ENCODE results near the gene INS. TPM values are rescaled to one million over a fixed set of nuclear protein-coding genes. Genes with fewer than 3 reads are reported as not detected.

INS gene
- not detected for total RNA-seq

DNA sequence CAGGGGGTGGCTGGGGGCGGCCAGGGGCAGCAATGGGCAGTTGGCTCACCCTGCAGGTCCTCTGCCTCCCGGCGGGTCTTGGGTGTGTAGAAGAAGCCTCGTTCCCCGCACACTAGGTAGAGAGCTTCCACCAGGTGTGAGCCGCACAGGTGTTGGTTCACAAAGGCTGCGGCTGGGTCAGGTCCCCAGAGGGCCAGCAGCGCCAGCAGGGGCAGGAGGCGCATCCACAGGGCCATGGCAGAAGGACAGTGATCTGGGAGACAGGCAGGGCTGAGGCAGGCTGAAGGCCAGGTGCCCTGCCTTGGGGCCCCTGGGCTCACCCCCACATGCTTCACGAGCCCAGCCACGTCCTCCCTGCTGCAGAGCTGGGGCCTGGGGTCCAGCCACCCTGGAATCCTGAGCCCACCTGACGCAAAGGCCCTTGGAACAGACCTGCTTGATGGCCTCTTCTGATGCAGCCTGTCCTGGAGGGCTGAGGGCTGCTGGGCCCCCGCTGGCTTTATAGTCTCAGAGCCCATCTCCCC lies at the start of gene INS:
TSS of gene INS (minus strand) at position 474 of the 524 bp plus-strand sequence. CDS start at position 236, 238 bp downstream.
- WGBS, 2 donors (ENCODE audit: low coverage in 1 of 2): no CpG with 5 or more reads among the region's 13 CpGs
- H3K27ac ChIP-seq: no peak within 1 kb of the TSS
- H3K4me1 ChIP-seq: peaks cover 0 to under 1% (median 0%) of the 10 kb centered on the region in 3 donors
- peaks cover 84% of the 10 kb centered on the region for H3K27me3 ChIP-seq
- ATAC-seq: no peak
- no peak for TF ChIP-seq POLR2AphosphoS5 (IDR thresholded peaks at IDR 0.05)
- no peak for TF ChIP-seq EP300 (IDR thresholded peaks at IDR 0.05)
- TF ChIP-seq, protein P1, sequence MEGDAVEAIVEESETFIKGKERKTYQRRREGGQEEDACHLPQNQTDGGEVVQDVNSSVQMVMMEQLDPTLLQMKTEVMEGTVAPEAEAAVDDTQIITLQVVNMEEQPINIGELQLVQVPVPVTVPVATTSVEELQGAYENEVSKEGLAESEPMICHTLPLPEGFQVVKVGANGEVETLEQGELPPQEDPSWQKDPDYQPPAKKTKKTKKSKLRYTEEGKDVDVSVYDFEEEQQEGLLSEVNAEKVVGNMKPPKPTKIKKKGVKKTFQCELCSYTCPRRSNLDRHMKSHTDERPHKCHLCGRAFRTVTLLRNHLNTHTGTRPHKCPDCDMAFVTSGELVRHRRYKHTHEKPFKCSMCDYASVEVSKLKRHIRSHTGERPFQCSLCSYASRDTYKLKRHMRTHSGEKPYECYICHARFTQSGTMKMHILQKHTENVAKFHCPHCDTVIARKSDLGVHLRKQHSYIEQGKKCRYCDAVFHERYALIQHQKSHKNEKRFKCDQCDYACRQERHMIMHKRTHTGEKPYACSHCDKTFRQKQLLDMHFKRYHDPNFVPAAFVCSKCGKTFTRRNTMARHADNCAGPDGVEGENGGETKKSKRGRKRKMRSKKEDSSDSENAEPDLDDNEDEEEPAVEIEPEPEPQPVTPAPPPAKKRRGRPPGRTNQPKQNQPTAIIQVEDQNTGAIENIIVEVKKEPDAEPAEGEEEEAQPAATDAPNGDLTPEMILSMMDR (IDR thresholded peaks at IDR 0.05): no peak
- no peak for TF ChIP-seq POLR2A (IDR thresholded peaks at IDR 0.05)
- no peak within 1 kb of the TSS for H3K4me3 ChIP-seq
- no peaks in the 10 kb centered on the region for H3K36me3 ChIP-seq
- H3K9me3 ChIP-seq: no peaks in the 10 kb centered on the region

DNA sequence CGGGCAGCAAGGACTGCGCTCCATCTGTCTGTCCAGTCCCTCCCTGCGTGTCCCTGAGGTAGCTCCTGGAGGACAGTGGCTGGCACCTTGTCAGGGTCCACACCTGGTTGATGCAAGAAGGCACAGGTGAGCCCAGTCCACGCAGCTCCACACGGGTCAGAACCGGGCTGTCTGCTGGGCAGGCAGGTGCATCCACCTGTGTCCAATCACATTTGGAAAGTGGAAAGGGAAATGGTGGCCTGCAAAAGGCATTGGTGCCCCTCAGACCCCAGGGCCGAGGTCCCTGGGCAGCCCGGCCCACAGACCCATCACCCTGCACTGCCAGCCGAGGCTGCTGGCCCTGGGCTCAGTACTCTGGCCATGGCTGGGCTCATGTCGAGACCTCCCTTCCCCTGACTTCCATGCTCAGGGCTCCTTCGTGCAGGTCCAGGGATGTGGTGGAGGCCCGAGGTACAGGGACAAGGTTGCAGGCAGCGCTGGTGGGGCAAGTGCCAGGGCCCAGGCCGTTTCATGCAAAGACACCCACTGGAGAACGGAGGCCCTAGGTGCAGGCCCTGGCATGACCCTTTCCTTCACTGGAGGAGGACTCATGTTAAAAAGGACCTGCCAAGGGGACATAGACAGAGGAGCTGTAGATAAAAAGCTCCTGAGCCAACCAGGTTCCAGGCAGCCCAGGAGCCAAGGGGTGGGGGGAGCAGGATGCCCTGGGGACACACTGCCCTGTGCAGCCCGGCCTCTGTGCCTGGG lies 49.5 kb upstream of the INS start:
- Histone ChIP-seq H3K9me3 (peaks cover 0 to 6% (median 0%) of the 10 kb centered on the region in 3 donors), H3K27ac (no peak overlapping the region), H3K4me1 (no peaks in the 10 kb centered on the region), H3K36me3 (no peaks in the 10 kb centered on the region), H3K27me3 (peaks cover 55% of the 10 kb centered on the region), H3K4me3 (no peak overlapping the region)
- TF ChIP-seq POLR2A (IDR thresholded peaks at IDR 0.05) (no peak), EP300 (IDR thresholded peaks at IDR 0.05) (no peak), POLR2AphosphoS5 (IDR thresholded peaks at IDR 0.05) (no peak)
- TF ChIP-seq, protein P1 (IDR thresholded peaks at IDR 0.05): no peak
- ATAC-seq: no peak
- 0% methylated on average over 1 of the region's 16 CpGs; no CpG with 5 or more reads in 1 of the 2 donors for WGBS, 2 donors (ENCODE audit: low coverage in 1 of 2)

DNA sequence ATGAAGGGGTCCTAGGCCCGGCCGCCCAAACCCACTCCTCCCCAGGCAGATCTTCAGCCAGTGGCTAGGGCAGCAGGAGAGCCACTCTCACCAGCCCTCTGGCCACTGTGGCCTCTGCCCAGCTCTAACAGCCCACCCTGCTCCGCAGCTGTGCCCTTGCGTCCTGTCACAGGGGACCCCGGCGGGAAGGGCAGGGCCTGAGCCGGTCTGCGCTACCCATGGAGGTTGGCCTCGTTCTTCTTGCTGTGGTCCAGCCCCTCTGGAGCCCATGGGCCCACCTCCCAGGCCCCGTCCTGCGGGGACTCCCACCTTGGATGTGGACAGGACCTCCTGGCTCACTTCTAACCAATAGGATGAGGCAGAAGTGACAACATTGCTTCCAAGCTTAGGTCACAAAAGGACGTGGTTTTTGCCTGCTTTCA lies 48.9 kb upstream of the INS start:
- WGBS, 2 donors (ENCODE audit: low coverage in 1 of 2): no CpG with 5 or more reads among the region's 12 CpGs
- Histone ChIP-seq H3K36me3 (no peaks in the 10 kb centered on the region), H3K9me3 (peaks cover 0 to 6% (median 0%) of the 10 kb centered on the region in 3 donors), H3K4me3 (no peak overlapping the region), H3K27ac (no peak overlapping the region), H3K4me1 (no peaks in the 10 kb centered on the region), H3K27me3 (peaks cover 49% of the 10 kb centered on the region)
- TF ChIP-seq POLR2AphosphoS5 (IDR thresholded peaks at IDR 0.05) (no peak), POLR2A (IDR thresholded peaks at IDR 0.05) (no peak), EP300 (IDR thresholded peaks at IDR 0.05) (no peak)
- TF ChIP-seq, protein P1 (IDR thresholded peaks at IDR 0.05): no peak
- no peak for ATAC-seq

DNA sequence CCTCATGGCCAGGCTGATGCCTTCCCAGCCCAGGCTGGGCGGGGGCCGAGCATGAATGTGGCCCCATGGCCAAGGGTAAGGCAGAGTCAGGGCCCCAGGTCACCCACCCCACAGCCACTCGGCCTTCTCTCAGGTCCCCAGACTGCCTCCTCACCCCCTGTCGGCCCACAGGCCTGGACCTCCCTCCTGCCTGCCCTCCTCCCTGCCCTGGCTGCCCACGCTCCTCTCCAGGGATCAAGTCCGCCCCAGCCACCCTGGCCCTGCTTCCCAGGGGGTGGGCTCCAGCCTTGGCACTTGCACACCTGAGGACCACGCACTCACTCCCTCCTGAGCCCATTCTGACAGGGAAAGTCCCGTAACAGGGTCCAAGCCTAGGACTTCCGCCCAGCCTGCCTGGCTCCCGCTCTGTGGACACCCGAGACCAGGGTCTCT lies 48.4 kb upstream of the INS start:
- Histone ChIP-seq H3K9me3 (peaks cover 0 to 6% (median 0%) of the 10 kb centered on the region in 3 donors), H3K36me3 (no peaks in the 10 kb centered on the region), H3K27ac (no peak overlapping the region), H3K4me3 (no peak overlapping the region), H3K4me1 (no peaks in the 10 kb centered on the region), H3K27me3 (peaks cover 48% of the 10 kb centered on the region)
- WGBS, 2 donors (ENCODE audit: low coverage in 1 of 2): 69 to 92% methylated on average over 2 to 3 of the region's 11 CpGs
- ATAC-seq: no peak
- TF ChIP-seq EP300 (IDR thresholded peaks at IDR 0.05): no peak

DNA sequence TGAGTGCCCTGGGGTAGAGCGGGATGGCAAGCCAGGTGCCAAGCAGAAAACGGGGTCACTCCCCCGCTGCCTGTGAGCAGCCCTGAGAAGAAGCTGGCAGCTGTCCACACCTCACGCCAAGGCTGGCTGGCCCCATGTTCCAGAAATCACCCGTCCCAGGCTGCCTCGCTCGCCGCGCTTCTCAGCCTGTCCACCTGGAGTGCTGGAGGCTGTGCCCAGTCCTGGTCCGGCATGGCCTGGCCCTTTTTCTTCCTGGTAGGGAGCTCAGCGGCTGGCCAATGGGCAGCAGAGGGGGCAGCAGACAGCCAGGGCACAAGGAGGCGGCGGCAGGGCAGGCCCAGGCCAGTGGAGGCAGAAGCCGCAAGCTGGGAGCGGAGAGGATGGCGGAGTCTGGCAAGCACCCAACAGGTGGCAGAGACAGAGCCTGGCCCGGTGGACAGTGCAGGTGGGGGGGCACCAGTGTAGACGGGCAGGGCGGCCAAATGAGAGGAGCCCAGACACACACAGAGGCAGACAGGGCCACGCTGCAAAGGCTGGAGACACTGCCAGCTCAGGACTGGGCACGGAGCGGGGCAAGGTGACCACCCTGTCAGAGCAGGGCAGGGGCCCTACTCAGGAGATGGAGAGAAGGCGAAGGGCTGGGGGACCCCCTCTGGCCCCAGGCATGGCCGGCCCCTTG lies 47.8 kb upstream of the INS start:
- Histone ChIP-seq H3K4me3 (no peak overlapping the region), H3K4me1 (no peaks in the 10 kb centered on the region), H3K9me3 (peaks cover 0 to 6% (median 0%) of the 10 kb centered on the region in 3 donors), H3K36me3 (no peaks in the 10 kb centered on the region), H3K27me3 (peaks cover 48% of the 10 kb centered on the region), H3K27ac (no peak overlapping the region)
- WGBS, 2 donors (ENCODE audit: low coverage in 1 of 2): 100% methylated on average over 2 of the region's 24 CpGs; no CpG with 5 or more reads in 1 of the 2 donors
- ATAC-seq: no peak
- no peak for TF ChIP-seq POLR2AphosphoS5 (IDR thresholded peaks at IDR 0.05)
- TF ChIP-seq, protein P1 (IDR thresholded peaks at IDR 0.05): no peak
